ENCODE results near the gene COL6A1.

DNA sequence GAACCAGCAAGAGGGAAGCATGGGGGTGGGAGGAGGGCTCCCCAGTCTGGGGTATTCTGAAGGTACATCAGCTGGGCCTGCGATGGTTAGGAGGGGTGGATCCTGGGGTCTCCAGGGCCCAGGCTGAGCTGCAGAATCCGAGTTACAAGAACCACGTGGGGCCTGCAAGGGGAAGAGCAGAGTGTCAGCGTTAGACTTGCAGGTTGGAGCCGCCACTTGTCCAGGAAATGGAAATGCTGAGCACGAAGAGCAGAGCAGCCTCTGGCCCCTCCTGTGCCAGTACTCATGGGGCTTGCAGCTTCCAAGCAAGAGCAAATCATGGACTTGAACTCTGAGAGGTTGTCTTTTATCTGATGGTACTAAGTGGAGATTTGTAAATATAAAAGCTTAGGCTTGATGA, 47.5 kb upstream of the COL6A1 start:
- TF ChIP-seq, protein P1, sequence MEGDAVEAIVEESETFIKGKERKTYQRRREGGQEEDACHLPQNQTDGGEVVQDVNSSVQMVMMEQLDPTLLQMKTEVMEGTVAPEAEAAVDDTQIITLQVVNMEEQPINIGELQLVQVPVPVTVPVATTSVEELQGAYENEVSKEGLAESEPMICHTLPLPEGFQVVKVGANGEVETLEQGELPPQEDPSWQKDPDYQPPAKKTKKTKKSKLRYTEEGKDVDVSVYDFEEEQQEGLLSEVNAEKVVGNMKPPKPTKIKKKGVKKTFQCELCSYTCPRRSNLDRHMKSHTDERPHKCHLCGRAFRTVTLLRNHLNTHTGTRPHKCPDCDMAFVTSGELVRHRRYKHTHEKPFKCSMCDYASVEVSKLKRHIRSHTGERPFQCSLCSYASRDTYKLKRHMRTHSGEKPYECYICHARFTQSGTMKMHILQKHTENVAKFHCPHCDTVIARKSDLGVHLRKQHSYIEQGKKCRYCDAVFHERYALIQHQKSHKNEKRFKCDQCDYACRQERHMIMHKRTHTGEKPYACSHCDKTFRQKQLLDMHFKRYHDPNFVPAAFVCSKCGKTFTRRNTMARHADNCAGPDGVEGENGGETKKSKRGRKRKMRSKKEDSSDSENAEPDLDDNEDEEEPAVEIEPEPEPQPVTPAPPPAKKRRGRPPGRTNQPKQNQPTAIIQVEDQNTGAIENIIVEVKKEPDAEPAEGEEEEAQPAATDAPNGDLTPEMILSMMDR (IDR thresholded peaks at IDR 0.05 in 2 of 3, conservative IDR thresholded peaks at IDR 0.05 in 1 of 3; ENCODE audit: borderline replicate concordance in 1 of 3, insufficient read depth in 1 of 3, low read depth in 2 of 3, low read length in 2 of 3) = no peak
- TF ChIP-seq POLR2A (IDR thresholded peaks at IDR 0.05; ENCODE audit: borderline replicate concordance, extremely low read depth, insufficient read depth, insufficient read length) (no peak), SRF (IDR thresholded peaks at IDR 0.05; ENCODE audit: low read depth) (no peak), EZH2 (IDR thresholded peaks at IDR 0.05) (no peak)
